ENCODE results near the gene GRM7. TPM values are rescaled to one million over a fixed set of nuclear protein-coding genes. Genes with fewer than 3 reads are reported as not detected.

GRM7 gene
- polyA plus RNA-seq (2012; ENCODE audit: insufficient read depth, insufficient read length, low read depth), result 0.39 TPM

- Histone ChIP-seq H3K4me3 (ENCODE audit: low read depth, low read length) (no peak within 1 kb of the TSS; the same call in 1 of the 2 replicates), H3K36me3 (no peaks in the 10 kb centered on the region), H3K9me3 (no peaks in the 10 kb centered on the region), H3K4me1 (no peaks in the 10 kb centered on the region), H3K27me3 (peaks cover 9% of the 10 kb centered on the region)
- no peak for TF ChIP-seq CTCF (IDR thresholded peaks at IDR 0.05; ENCODE audit: low read depth, low read length)
- DNase-seq, result no peak
Observed at GRCh38 chr3:6860954-6861624, at the start of gene GRM7. TSS of gene GRM7 (plus strand) at chr3:6861115.

GRCh38 chr3:6821411-6821810 lies 39.5 kb upstream of the GRM7 start:
- DNase-seq, result no peak
- no peak for TF ChIP-seq CTCF (IDR thresholded peaks at IDR 0.05; ENCODE audit: low read depth, low read length)
- no peaks in the 10 kb centered on the region for H3K9me3 ChIP-seq
- H3K27me3 ChIP-seq, result no peaks in the 10 kb centered on the region
- no peaks in the 10 kb centered on the region for H3K4me1 ChIP-seq
- H3K4me3 ChIP-seq (ENCODE audit: low read depth, low read length), result no peak overlapping the region
- H3K36me3 ChIP-seq, result no peaks in the 10 kb centered on the region

GRCh38 chr3:6825524-6825923 lies 35.4 kb upstream of the GRM7 start:
- Histone ChIP-seq H3K4me3 (ENCODE audit: low read depth, low read length) (no peak overlapping the region), H3K27me3 (no peaks in the 10 kb centered on the region), H3K4me1 (no peaks in the 10 kb centered on the region), H3K9me3 (no peaks in the 10 kb centered on the region), H3K36me3 (no peaks in the 10 kb centered on the region)
- TF ChIP-seq CTCF (IDR thresholded peaks at IDR 0.05; ENCODE audit: low read depth, low read length), result no peak
- no peak for DNase-seq

- Histone ChIP-seq H3K36me3 (no peaks in the 10 kb centered on the region), H3K4me3 (ENCODE audit: low read depth, low read length) (no peak overlapping the region), H3K4me1 (no peaks in the 10 kb centered on the region), H3K27me3 (no peaks in the 10 kb centered on the region), H3K9me3 (no peaks in the 10 kb centered on the region)
- TF ChIP-seq CTCF (IDR thresholded peaks at IDR 0.05; ENCODE audit: low read depth, low read length), result no peak
- DNase-seq, result no peak
Observed at GRCh38 chr3:6827453-6827852, 33.5 kb upstream of the GRM7 start.

- DNase-seq, result no peak
- no peaks in the 10 kb centered on the region for H3K9me3 ChIP-seq
- TF ChIP-seq CTCF (IDR thresholded peaks at IDR 0.05; ENCODE audit: low read depth, low read length), result no peak
- no peak overlapping the region for H3K4me3 ChIP-seq (ENCODE audit: low read depth, low read length)
- H3K36me3 ChIP-seq, result no peaks in the 10 kb centered on the region
- H3K27me3 ChIP-seq, result no peaks in the 10 kb centered on the region
- no peaks in the 10 kb centered on the region for H3K4me1 ChIP-seq
Observed at GRCh38 chr3:6844723-6845122, 16.2 kb upstream of the GRM7 start.

- H3K4me3 ChIP-seq (ENCODE audit: low read depth, low read length), result no peak overlapping the region
- no peaks in the 10 kb centered on the region for H3K9me3 ChIP-seq
- no peaks in the 10 kb centered on the region for H3K4me1 ChIP-seq
- TF ChIP-seq CTCF (IDR thresholded peaks at IDR 0.05; ENCODE audit: low read depth, low read length), result no peak
- DNase-seq, result no peak
- no peaks in the 10 kb centered on the region for H3K36me3 ChIP-seq
- H3K27me3 ChIP-seq, result no peaks in the 10 kb centered on the region
Observed at GRCh38 chr3:6854184-6854583, 6.7 kb upstream of the GRM7 start.
